ENCODE measurements around the gene LDLRAD1.
"Not testable (repeated sequence)": the region's sequence is repeated elsewhere in the genome, so short reads cannot be mapped to it uniquely, and the experiment has no call there.

LDLRAD1 gene

GRCh38 chr1:54016343-54017282 lies 1.4 kb downstream of the LDLRAD1 start:
- DNase-seq, result no peak

- no peak for DNase-seq
Observed at GRCh38 chr1:54014009-54014629, 3.9 kb downstream of the LDLRAD1 start.

GRCh38 chr1:54013393-54014008 lies 4.5 kb downstream of the LDLRAD1 start:
- no peak for DNase-seq

- DNase-seq, result no peak
Observed at GRCh38 chr1:54012863-54013262, 5.1 kb downstream of the LDLRAD1 start.

GRCh38 chr1:54012008-54012325 lies 6.0 kb downstream of the LDLRAD1 start:
- no peak for DNase-seq

- no peak for DNase-seq
Observed at GRCh38 chr1:54011316-54012007, 6.5 kb downstream of the LDLRAD1 start.

GRCh38 chr1:54010415-54011117 lies 7.4 kb downstream of the LDLRAD1 start:
- no peak for DNase-seq

GRCh38 chr1:54009406-54009805 lies 8.6 kb downstream of the LDLRAD1 start:
- no peak for DNase-seq

- DNase-seq, result no peak
Observed at GRCh38 chr1:54008876-54009275, 9.1 kb downstream of the LDLRAD1 start.

- DNase-seq, result no peak
Observed at GRCh38 chr1:54007613-54008012, 10.4 kb downstream of the LDLRAD1 start.

- DNase-seq, result no peak
Observed at GRCh38 chr1:54006508-54006907, 11.5 kb downstream of the LDLRAD1 start.

GRCh38 chr1:54004481-54005049 lies 13.4 kb downstream of the LDLRAD1 start:
- DNase-seq, result no peak

- not testable (repeated sequence) for DNase-seq
Observed at GRCh38 chr1:54003750-54004480, 14.1 kb downstream of the LDLRAD1 start.

GRCh38 chr1:54003249-54003646 lies 14.7 kb downstream of the LDLRAD1 start:
- DNase-seq, result no peak

- DNase-seq, result no peak
Observed at GRCh38 chr1:54002544-54003248, 15.3 kb downstream of the LDLRAD1 start.

GRCh38 chr1:54001591-54001990 lies 16.4 kb downstream of the LDLRAD1 start:
- no peak for DNase-seq

- DNase-seq, result no peak
Observed at GRCh38 chr1:53999920-54000319, 18.1 kb downstream of the LDLRAD1 start.

GRCh38 chr1:53998223-53998622 lies 19.8 kb downstream of the LDLRAD1 start:
- DNase-seq, result no peak

GRCh38 chr1:53995683-53996082 lies 22.3 kb downstream of the LDLRAD1 start:
- no peak for DNase-seq

GRCh38 chr1:53994516-53994915 lies 23.5 kb downstream of the LDLRAD1 start:
- not testable (repeated sequence) for DNase-seq
